ENCODE measurements around the gene BORCS8. TPM values are rescaled to one million over a fixed set of nuclear protein-coding genes. Genes with fewer than 3 reads are reported as not detected.

BORCS8 gene
- total and polyA plus RNA-seq, 2 donors (not counting 3 experiments of a cell fraction or from before 2014, with no cell fraction given) = 37.4 to 45.8 TPM

- Histone ChIP-seq H3K4me1 (ENCODE audit: control insufficient read depth, extremely low read depth, insufficient read depth, low read length) (no peaks in the 10 kb centered on the region), H3K4me2 (ENCODE audit: insufficient read depth, low read length) (no peak overlapping the region), H3K36me3 (ENCODE audit: control insufficient read depth in 2 of 2, extremely low read depth in 1 of 2, insufficient read depth in 2 of 2, low read length in 2 of 2) (no peaks in the 10 kb centered on the region), H3K79me2 (ENCODE audit: control insufficient read depth, insufficient read depth, low read length) (no peaks in the 10 kb centered on the region), H3K9me3 (replicated peaks; ENCODE audit: control insufficient read depth, insufficient read depth, low read length) (peaks cover 2% of the 10 kb centered on the region), H2AFZ (ENCODE audit: low read depth, low read length) (no peak overlapping the region), H3K27ac (ENCODE audit: insufficient read depth, low read depth, low read length) (no peak overlapping the region), H3K9ac (replicated peaks; ENCODE audit: extremely low read depth, insufficient read depth, low read length) (no peak overlapping the region), H3K9me1 (replicated peaks; ENCODE audit: control insufficient read depth, extremely low read depth, insufficient read depth, low read length) (no peaks in the 10 kb centered on the region), H4K20me1 (replicated peaks; ENCODE audit: control insufficient read depth, extremely low read depth, insufficient read depth, low read length) (no peaks in the 10 kb centered on the region), H3K4me3 (replicated peaks in 1 of 3; ENCODE audit: insufficient read depth in 1 of 3, low read depth in 1 of 3, low read length in 3 of 3) (no peak overlapping the region), H3K27me3 (ENCODE audit: control insufficient read depth in 2 of 2, insufficient read depth in 2 of 2, low read length in 2 of 2) (no peaks in the 10 kb centered on the region)
- DNase-seq (ENCODE audit: low read depth, low spot score) = no peak
- no TSS peak for BruUV-seq (replicated peaks)
- CTCF ChIA-PET = interaction anchor here (0.6 to 1.7 kb wide), 4 partner anchors 11 to 143 kb away, joined by 3 to 8 read pairs (median 6); no protein-coding TSS in a partner anchor
- FAIRE-seq = no peak
- TF ChIP-seq GATA2 (IDR thresholded peaks at IDR 0.05; ENCODE audit: insufficient read depth, insufficient read length, low read depth, low read length) = no peak
- TF ChIP-seq POLR2A (IDR thresholded peaks at IDR 0.05; ENCODE audit: low read depth, low read length) = no peak
- no peak for TF ChIP-seq FOS (IDR thresholded peaks at IDR 0.05; ENCODE audit: borderline replicate concordance, insufficient read depth, low read length)
- no peak for TF ChIP-seq EZH2 (IDR thresholded peaks at IDR 0.05; ENCODE audit: borderline replicate concordance, low read depth, low read length, severe bottlenecking)
- TF ChIP-seq JUN (IDR thresholded peaks at IDR 0.05; ENCODE audit: borderline replicate concordance, insufficient read depth, insufficient read length, low read depth) = no peak
- no peak for TF ChIP-seq MAX (IDR thresholded peaks at IDR 0.05; ENCODE audit: insufficient read depth, insufficient read length)
- TF ChIP-seq POLR2AphosphoS5 (IDR thresholded peaks at IDR 0.05; ENCODE audit: insufficient read depth, low read depth, low read length) = no peak
- no peak for TF ChIP-seq MYC (IDR thresholded peaks at IDR 0.05; ENCODE audit: low read depth, low read length)
- TF ChIP-seq CTCF (IDR thresholded peaks at IDR 0.05; ENCODE audit: extremely low read depth in 1 of 2, insufficient read depth in 1 of 2, low read depth in 1 of 2, low read length in 2 of 2) = no peak
- dilution Hi-C loops (cut with MboI; ENCODE audit: extremely low pct_ligation_motif_present, low sequenced_read_pairs) (no loop called here), intact Hi-C loops (cut with micrococcal nuclease) (no loop called here)
- POLR2A ChIA-PET = no interaction called here
Measured at GRCh38 chr19:19230999-19231398, 39.0 kb upstream of the BORCS8 start.
